HFFc6 (cell line): ENCODE results near the gene FAM83E. TPM values are rescaled to one million over a fixed set of nuclear protein-coding genes. Genes with fewer than 3 reads are reported as not detected.

ENCODE experiments used
- DNase-seq: peaks from one replicate; pipeline ENCODE4 v3.0.0-alpha.2; 2018
- H3K27ac Mint-ChIP-seq: 2 replicates; pipeline ENCODE4 v1.8.0; 2020; ENCODE audit warnings: mild to moderate bottlenecking, mixed read lengths
- H3K27me3 Mint-ChIP-seq: 2 replicates; pipeline ENCODE4 v1.8.0; 2021; ENCODE audit warnings: mild to moderate bottlenecking, moderate library complexity, mixed read lengths; ENCODE audit not compliant: insufficient read depth
- H3K36me3 Mint-ChIP-seq: 2 replicates; pipeline ENCODE4 v1.8.0; 2021; ENCODE audit warnings: low read depth, mixed read lengths
- H3K4me1 Mint-ChIP-seq: 2 replicates; pipeline ENCODE4 v1.8.0; 2020; ENCODE audit warnings: low read depth, mixed read lengths
- H3K4me3 Mint-ChIP-seq: 2 replicates; pipeline ENCODE4 v1.8.0; 2020; ENCODE audit warnings: mild to moderate bottlenecking, moderate library complexity, mixed read lengths
- H3K9me3 Mint-ChIP-seq: 2 replicates; pipeline ENCODE4 v1.8.0; 2020; ENCODE audit warnings: mild to moderate bottlenecking, mixed read lengths
- total RNA-seq, 6 experiments: library from RNA; stranded (reverse); fragmentation: NEBNext Ultra II Directional; extraction: Animal tissue kit (Norgen Biotek cat#: 25700); gene quantifications; 2 replicates in 1 of 6; 3 replicates in 5 of 6; pipeline ENCODE4 v1.2.3, GENCODE V29; 2021
- TF ChIP-seq, protein P1 (sequence below): fragments of 200-600 bp; sonication (generic); IDR thresholded peaks from 2 replicates; pipeline ENCODE4 v1.5.0; 2021; ENCODE audit warnings: antibody characterized with exemption, mild to moderate bottlenecking

FAM83E gene
- total RNA-seq, 6 experiments from 2014 or later: 0.23 to 0.99 (median 0.54) TPM

DNA sequence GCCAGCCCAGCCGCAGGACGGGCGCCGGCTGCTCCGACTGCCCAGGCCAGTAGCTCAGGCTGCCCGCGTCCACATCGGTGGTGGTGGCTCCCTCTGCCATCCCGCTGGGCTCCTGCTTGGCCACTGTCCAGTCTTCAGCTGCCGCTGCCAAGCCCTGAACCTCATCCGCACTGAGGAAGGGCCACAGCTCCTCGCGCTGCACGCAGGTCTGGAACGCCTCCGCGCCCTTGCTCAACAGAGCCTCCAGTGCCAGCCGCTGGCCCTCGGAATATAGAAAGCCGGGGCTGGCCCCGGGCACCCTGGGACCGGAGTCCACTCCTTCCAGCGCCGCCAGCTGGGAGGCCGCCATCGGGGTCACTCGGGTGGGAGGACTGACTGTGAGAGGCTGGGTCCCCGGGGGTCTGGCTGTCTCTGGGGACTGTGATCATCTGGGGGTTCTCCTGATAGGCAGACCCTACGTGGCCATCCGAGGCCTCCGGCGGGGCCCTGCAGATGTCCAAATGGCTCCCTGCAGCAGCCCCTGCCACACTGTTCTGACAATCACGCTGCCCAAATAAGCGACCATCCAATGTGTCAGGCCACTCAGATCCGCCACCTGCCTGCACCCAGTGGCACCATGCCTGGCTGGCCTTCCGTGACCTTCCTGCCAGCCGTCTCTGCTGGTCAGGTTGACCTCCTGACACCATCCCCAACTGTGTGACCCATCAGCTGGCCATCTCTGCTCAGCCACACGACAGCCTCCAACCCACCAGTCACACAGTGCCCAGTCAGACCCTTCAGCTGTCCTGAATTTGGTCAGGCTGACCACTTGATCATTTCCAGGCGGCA lies 1.6 kb downstream of the FAM83E start:
- Mint-ChIP-seq H3K36me3 (peaks cover 25% of the 10 kb centered on the region), H3K27ac (peak overlapping the region; percentile 43; the same call in 1 of the 2 replicates), H3K27me3 (peaks cover 17% of the 10 kb centered on the region), H3K4me1 (peaks cover 16% of the 10 kb centered on the region; the same call in 1 of the 2 replicates), H3K9me3 (no peaks in the 10 kb centered on the region), H3K4me3 (peak overlapping the region; percentile 6; the same call in 1 of the 2 replicates)
- peak; percentile 23 for DNase-seq
- TF ChIP-seq, protein P1, sequence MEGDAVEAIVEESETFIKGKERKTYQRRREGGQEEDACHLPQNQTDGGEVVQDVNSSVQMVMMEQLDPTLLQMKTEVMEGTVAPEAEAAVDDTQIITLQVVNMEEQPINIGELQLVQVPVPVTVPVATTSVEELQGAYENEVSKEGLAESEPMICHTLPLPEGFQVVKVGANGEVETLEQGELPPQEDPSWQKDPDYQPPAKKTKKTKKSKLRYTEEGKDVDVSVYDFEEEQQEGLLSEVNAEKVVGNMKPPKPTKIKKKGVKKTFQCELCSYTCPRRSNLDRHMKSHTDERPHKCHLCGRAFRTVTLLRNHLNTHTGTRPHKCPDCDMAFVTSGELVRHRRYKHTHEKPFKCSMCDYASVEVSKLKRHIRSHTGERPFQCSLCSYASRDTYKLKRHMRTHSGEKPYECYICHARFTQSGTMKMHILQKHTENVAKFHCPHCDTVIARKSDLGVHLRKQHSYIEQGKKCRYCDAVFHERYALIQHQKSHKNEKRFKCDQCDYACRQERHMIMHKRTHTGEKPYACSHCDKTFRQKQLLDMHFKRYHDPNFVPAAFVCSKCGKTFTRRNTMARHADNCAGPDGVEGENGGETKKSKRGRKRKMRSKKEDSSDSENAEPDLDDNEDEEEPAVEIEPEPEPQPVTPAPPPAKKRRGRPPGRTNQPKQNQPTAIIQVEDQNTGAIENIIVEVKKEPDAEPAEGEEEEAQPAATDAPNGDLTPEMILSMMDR: no peak

DNA sequence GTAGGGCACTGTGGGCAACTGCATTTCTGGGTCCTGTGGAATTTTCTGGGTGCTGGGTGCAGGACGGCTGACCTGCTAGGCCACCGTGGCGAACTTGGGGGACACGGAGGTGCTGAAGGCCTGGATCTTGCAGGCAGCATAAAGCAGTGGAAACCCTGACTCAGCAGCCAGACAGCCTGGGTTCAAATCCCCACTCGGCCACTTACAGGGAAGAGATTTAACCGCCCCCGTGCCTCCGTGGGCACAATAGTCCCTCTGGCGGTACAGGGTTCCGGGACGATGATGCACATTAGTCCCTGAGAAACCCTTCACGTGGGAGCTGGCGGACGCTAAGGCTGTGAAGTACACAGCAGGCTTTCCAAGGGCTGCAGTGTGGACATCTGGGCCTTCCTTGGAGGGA lies 3.0 kb downstream of the FAM83E start:
- Mint-ChIP-seq H3K36me3 (peaks cover 11% of the 10 kb centered on the region), H3K4me1 (peaks cover 9% of the 10 kb centered on the region; the same call in 1 of the 2 replicates), H3K27ac (no peak overlapping the region), H3K27me3 (peaks cover 16% of the 10 kb centered on the region), H3K4me3 (no peak overlapping the region), H3K9me3 (no peaks in the 10 kb centered on the region)
- TF ChIP-seq, protein P1: no peak
- no peak for DNase-seq

DNA sequence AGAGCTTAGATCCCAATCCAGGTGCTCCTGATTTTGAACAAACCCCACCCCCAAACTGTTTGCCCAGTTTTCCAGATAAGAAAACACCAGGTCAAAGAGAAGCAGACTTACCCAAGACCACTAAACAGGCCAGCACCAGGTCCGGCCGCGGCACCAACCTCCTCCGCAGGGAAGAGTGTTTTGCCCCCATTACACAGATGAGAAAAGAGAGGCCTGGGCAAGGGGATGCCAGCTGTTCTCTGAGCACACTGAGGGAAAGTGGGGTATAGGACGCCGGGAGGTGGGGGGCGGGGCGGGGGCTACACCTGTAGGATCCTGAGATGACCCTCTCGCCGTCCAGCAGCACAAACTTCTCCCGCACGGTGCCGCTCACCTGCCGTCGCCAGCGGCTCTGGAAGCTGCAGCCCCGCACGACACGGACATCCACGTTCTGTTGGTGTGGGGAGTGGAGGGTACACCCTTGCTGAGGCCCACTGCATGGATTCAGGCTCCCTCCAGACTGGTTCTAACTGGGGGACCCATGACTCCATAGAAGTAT lies 5.2 kb downstream of the FAM83E start:
- no peak for DNase-seq
- TF ChIP-seq, protein P1: no peak
- Mint-ChIP-seq H3K27ac (no peak overlapping the region), H3K9me3 (no peaks in the 10 kb centered on the region), H3K27me3 (peaks cover 16% of the 10 kb centered on the region), H3K4me3 (no peak overlapping the region), H3K4me1 (no peaks in the 10 kb centered on the region), H3K36me3 (no peaks in the 10 kb centered on the region)

DNA sequence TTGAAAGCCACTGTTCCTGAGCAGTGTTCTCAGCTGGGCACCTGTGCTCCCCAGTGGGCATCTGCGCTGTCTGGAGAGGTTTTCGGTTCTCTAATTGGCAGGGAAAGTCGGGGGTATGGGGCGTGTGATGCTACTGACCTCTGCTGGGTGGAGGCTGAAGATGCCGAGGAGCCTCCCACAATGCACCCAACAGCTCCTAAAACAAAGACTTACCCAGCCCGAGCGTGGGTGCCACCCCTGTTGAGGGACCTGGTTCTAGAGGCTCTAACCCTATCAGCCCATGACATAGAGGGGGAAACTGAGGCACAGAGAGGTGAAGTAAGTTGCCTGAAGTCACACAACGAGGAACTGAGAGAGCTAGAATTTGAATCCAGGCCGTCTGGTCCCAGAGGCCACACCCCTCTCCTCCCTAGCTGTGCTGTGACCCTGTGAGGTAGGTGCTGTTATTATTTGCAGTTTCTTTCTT lies 6.0 kb downstream of the FAM83E start:
- H3K27me3 Mint-ChIP-seq: peaks cover 9% of the 10 kb centered on the region
- no peaks in the 10 kb centered on the region for H3K9me3 Mint-ChIP-seq
- H3K4me3 Mint-ChIP-seq: peak overlapping the region; percentile 57
- no peaks in the 10 kb centered on the region for H3K4me1 Mint-ChIP-seq
- H3K27ac Mint-ChIP-seq: no peak overlapping the region
- TF ChIP-seq, protein P1: peak; percentile 71
- no peaks in the 10 kb centered on the region for H3K36me3 Mint-ChIP-seq
- no peak for DNase-seq

DNA sequence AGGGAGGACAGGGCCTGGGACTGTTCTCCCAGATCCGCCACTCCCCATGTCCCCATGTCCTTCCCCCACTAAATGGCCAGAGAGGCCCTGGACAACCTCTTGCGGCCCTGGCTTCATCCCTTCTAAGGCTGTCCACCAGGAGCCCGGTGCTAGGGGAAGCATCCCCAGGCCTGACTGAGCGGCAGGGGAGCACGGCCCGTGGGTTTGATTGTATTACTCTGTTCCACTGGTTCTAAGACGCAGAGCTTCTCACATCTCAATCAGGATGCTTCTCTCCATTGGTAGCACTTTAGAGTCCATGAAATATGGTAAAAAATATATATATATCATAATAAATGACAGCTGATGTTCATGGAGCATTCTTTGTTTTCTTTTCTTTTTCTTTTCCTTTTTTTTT lies 7.5 kb downstream of the FAM83E start:
- Mint-ChIP-seq H3K4me1 (no peaks in the 10 kb centered on the region), H3K27ac (no peak overlapping the region), H3K27me3 (peaks cover 4% of the 10 kb centered on the region), H3K9me3 (no peaks in the 10 kb centered on the region), H3K4me3 (no peak overlapping the region), H3K36me3 (no peaks in the 10 kb centered on the region)
- DNase-seq: no peak
- TF ChIP-seq, protein P1: no peak
